IMR-90 (cell line): ENCODE results near the gene FARSB. TPM values are rescaled to one million over a fixed set of nuclear protein-coding genes. Genes with fewer than 3 reads are reported as not detected.

Source experiments
- ATAC-seq: fragments of 200-7000 bp; cut with Tn5 transposase; 2 replicates; pipeline ENCODE4 v1.9.1; 2020; ENCODE audit warnings: low read depth, mild to moderate bottlenecking, moderate library complexity
- BruUV-seq: library from RNA; stranded (reverse); fragments of 400-500 nt; replicated peaks from 2 replicates; lab custom pipeline; 2021; lab: Mats Ljungman, UMichigan
- CTCF ChIA-PET: fragments of 300-600 bp; formaldehyde crosslinking; extraction: SDS; loops from one replicate; lab custom pipeline; 2021; ENCODE audit warnings: antibody characterized with exemption; lab: Yijun Ruan, JAX
- POLR2A ChIA-PET: fragments of 300-600 bp; sonication (Branson Sonifier 250); formaldehyde crosslinking; loops from one replicate; lab custom pipeline; 2022; ENCODE audit warnings: antibody characterized with exemption; ENCODE audit not compliant: unreplicated experiment; lab: Charles Lee
- DNase-seq: peaks from one replicate; pipeline ENCODE4 v3.0.0; 2013
- H2AFZ ChIP-seq: replicated peaks from 2 replicates; pipeline ENCODE3; 2013; ENCODE audit warnings: low read length, mild to moderate bottlenecking; ENCODE audit not compliant: poor library complexity
- H2AK5ac ChIP-seq: 2 replicates; pipeline ENCODE4 v1.6.1; 2013; ENCODE audit warnings: low read depth, low read length, inconsistent platforms
- H2AK9ac ChIP-seq: replicated peaks from 2 replicates; pipeline ENCODE3; 2013; ENCODE audit warnings: mild to moderate bottlenecking, low read depth, low read length, moderate library complexity; ENCODE audit not compliant: poor library complexity
- H2BK120ac ChIP-seq: 2 replicates; pipeline ENCODE4 v1.6.1; 2013; ENCODE audit warnings: low read depth, low read length, inconsistent platforms
- H2BK15ac ChIP-seq: 3 replicates; pipeline ENCODE4 v1.6.1; 2013; ENCODE audit warnings: low read depth, low read length, inconsistent platforms
- H2BK20ac ChIP-seq: 2 replicates; pipeline ENCODE4 v1.6.1; 2013; ENCODE audit warnings: low read depth, mild to moderate bottlenecking, inconsistent platforms, low read length, moderate library complexity
- H2BK5ac ChIP-seq: 2 replicates; pipeline ENCODE4 v1.6.1; 2013; ENCODE audit warnings: mild to moderate bottlenecking, low read depth, low read length, inconsistent platforms; ENCODE audit not compliant: poor library complexity, severe bottlenecking
- H3K14ac ChIP-seq: replicated peaks from 2 replicates; pipeline ENCODE4 v1.6.1; 2013; ENCODE audit warnings: low read depth, low read length, inconsistent platforms
- H3K18ac ChIP-seq: 2 replicates; pipeline ENCODE4 v1.6.1; 2013; ENCODE audit warnings: low read depth, low read length, control low read depth
- H3K23ac ChIP-seq: 2 replicates; pipeline ENCODE4 v1.6.1; 2013; ENCODE audit warnings: low read depth, low read length, inconsistent platforms
- H3K27ac ChIP-seq: 2 replicates; pipeline ENCODE4 v1.5.1; 2013; ENCODE audit warnings: mild to moderate bottlenecking, control low read depth, low read length; ENCODE audit not compliant: insufficient read depth
- H3K27me3 ChIP-seq: 2 replicates; pipeline ENCODE4 v1.6.1; 2013; ENCODE audit warnings: low read length; ENCODE audit not compliant: control insufficient read depth, insufficient read depth
- H3K36me3 ChIP-seq: 2 replicates; pipeline ENCODE4 v1.6.1; 2013; ENCODE audit warnings: low read length, mixed read lengths; ENCODE audit not compliant: control insufficient read depth, insufficient read depth
- H3K4ac ChIP-seq: 2 replicates; pipeline ENCODE4 v1.6.1; 2013; ENCODE audit warnings: low read depth, low read length, inconsistent platforms
- H3K4me1 ChIP-seq: 2 replicates; pipeline ENCODE4 v1.6.1; 2013; ENCODE audit warnings: low read length, mixed read lengths; ENCODE audit not compliant: control insufficient read depth, insufficient read depth
- H3K4me2 ChIP-seq: 2 replicates; pipeline ENCODE4 v1.6.1; 2013; ENCODE audit warnings: low read depth, mild to moderate bottlenecking, control low read depth, low read length, moderate library complexity
- H3K4me3 ChIP-seq: 2 replicates; pipeline ENCODE4 v1.5.1; 2013; ENCODE audit warnings: low read depth, mild to moderate bottlenecking, control low read depth, low read length, moderate library complexity; ENCODE audit not compliant: insufficient read depth
- H3K56ac ChIP-seq: 2 replicates; pipeline ENCODE4 v1.6.1; 2013; ENCODE audit warnings: low read length, inconsistent platforms; ENCODE audit not compliant: insufficient read depth; ENCODE audit errors: extremely low read depth
- H3K79me1 ChIP-seq, 2 experiments: 2 replicates each; pipeline ENCODE4 v1.6.1; 2013; ENCODE audit warnings: low read length in 2 of 2, inconsistent platforms in 1 of 2, low read depth in 1 of 2
- H3K9ac ChIP-seq: 2 replicates; pipeline ENCODE4 v1.6.1; 2013; ENCODE audit warnings: low read depth, low read length, control low read depth
- H3K9me1 ChIP-seq: 2 replicates; pipeline ENCODE4 v1.6.1; 2013; ENCODE audit warnings: low read length, inconsistent platforms; ENCODE audit not compliant: insufficient read depth
- H3K9me3 ChIP-seq: 2 replicates; pipeline ENCODE4 v1.6.1; 2013; ENCODE audit warnings: low read length; ENCODE audit not compliant: control insufficient read depth, insufficient read depth
- H4K20me1 ChIP-seq: 2 replicates; pipeline ENCODE4 v1.6.1; 2013; ENCODE audit warnings: low read length, inconsistent platforms; ENCODE audit not compliant: insufficient read depth
- H4K5ac ChIP-seq: 2 replicates; pipeline ENCODE4 v1.6.1; 2013; ENCODE audit warnings: mild to moderate bottlenecking, low read depth, low read length, control low read depth
- H4K8ac ChIP-seq, 2 experiments: 2 replicates each; pipeline ENCODE4 v1.6.1; 2013; ENCODE audit warnings: low read depth in 2 of 2, low read length in 2 of 2, control low read depth in 1 of 2, inconsistent platforms in 1 of 2
- H4K91ac ChIP-seq: 2 replicates; pipeline ENCODE4 v1.6.1; 2013; ENCODE audit warnings: low read depth, low read length, inconsistent platforms; ENCODE audit not compliant: insufficient read depth
- CEBPB ChIP-seq: IDR thresholded peaks from 2 replicates; pipeline ENCODE4 v1.6.1; 2012; ENCODE audit warnings: low read depth, low read length, improper control_type of control experiment
- CHD1 ChIP-seq: IDR thresholded peaks from 2 replicates; pipeline ENCODE4 v1.6.1; 2012; ENCODE audit warnings: low read depth, low read length, improper control_type of control experiment
- CTCF ChIP-seq: conservative IDR thresholded peaks from 2 replicates; pipeline ENCODE4 v1.5.1; 2012; ENCODE audit warnings: mild to moderate bottlenecking, low read depth, low read length, improper control_type of control experiment
- FOS ChIP-seq: fragments of 150-350 bp; IDR thresholded peaks from 2 replicates; pipeline ENCODE4 v1.6.1; 2016; ENCODE audit warnings: low read depth, low read length
- MAFK ChIP-seq: IDR thresholded peaks from 2 replicates; pipeline ENCODE4 v1.6.1; 2012; ENCODE audit warnings: low read depth, low read length, improper control_type of control experiment
- MAZ ChIP-seq: IDR thresholded peaks from 2 replicates; pipeline ENCODE4 v1.6.1; 2012; ENCODE audit warnings: low read depth, mild to moderate bottlenecking, low read length, improper control_type of control experiment, moderate library complexity, borderline replicate concordance
- MXI1 ChIP-seq: IDR thresholded peaks from 2 replicates; pipeline ENCODE4 v1.6.1; 2012; ENCODE audit warnings: low read depth, mild to moderate bottlenecking, low read length, moderate library complexity, borderline replicate concordance
- NFE2L2 ChIP-seq: fragments of 150-350 bp; IDR thresholded peaks from 2 replicates; pipeline ENCODE4 v1.6.1; 2016; ENCODE audit warnings: low read depth, mild to moderate bottlenecking, low read length
- POLR2A ChIP-seq: IDR thresholded peaks from 2 replicates; pipeline ENCODE4 v1.6.1; 2012; ENCODE audit warnings: mild to moderate bottlenecking, low read depth, low read length
- RAD21 ChIP-seq: IDR thresholded peaks from 2 replicates; pipeline ENCODE4 v1.6.1; 2012; ENCODE audit warnings: low read length, improper control_type of control experiment
- RCOR1 ChIP-seq: IDR thresholded peaks from 2 replicates; pipeline ENCODE4 v1.6.1; 2012; ENCODE audit warnings: mild to moderate bottlenecking, low read length, improper control_type of control experiment; ENCODE audit not compliant: insufficient replicate concordance
- RFX5 ChIP-seq: IDR thresholded peaks from 2 replicates; pipeline ENCODE4 v1.8.0; 2012; ENCODE audit warnings: low read depth, mild to moderate bottlenecking, low read length, moderate library complexity
- SMC3 ChIP-seq: fragments of 150-350 bp; IDR thresholded peaks from 2 replicates; pipeline ENCODE4 v1.6.1; 2016; ENCODE audit warnings: low read depth, mild to moderate bottlenecking, antibody characterized with exemption, low read length, moderate library complexity
- WGBS, 2 experiments: methylation state at CpG; one replicate each; pipeline versions ENCODE4 v1.1.5 to v1.1.7; 2013; ENCODE audit warnings: missing lambda C conversion rate in 2 of 2; ENCODE audit not compliant: insufficient read length in 1 of 2; ENCODE audit errors: extremely low coverage in 2 of 2; 5-methylcytosine and 5-hydroxymethylcytosine counted together
- dilution Hi-C: fragments of 300-500 bp; cut with HindIII; formaldehyde crosslinking; loops from one replicate; pipeline ENCODE4 v1.14.3; 2018; ENCODE audit warnings: low sequenced_read_pairs; ENCODE audit not compliant: unreplicated experiment
- in situ Hi-C: fragments of 300-500 bp; cut with MboI; formaldehyde crosslinking; loops from 3 replicates; pipeline ENCODE4 v1.14.3; 2019; ENCODE audit warnings: low sequenced_read_pairs, inconsistent platforms, mixed read lengths
- intact Hi-C: fragments of 100-400 bp; cut with micrococcal nuclease; formaldehyde crosslinking; loops from 2 replicates; pipeline ENCODE4 v1.10.0; 2022
- polyA plus RNA-seq, 3 experiments: library from polyadenylated mRNA; depleted of rRNA; stranded (reverse); fragments of >200 nt; gene quantifications; 2 replicates each; pipeline ENCODE4 v1.2.3, GENCODE V29; 2012; ENCODE audit warnings: low replicate concordance in 1 of 3
- total RNA-seq: library from RNA; depleted of rRNA; stranded (reverse); fragments of >200 nt; gene quantifications from 2 replicates; pipeline ENCODE4 v1.2.3, GENCODE V29; 2012
- TF ChIP-seq, protein P1 (sequence below): fragments of 150-350 bp; IDR thresholded peaks from 2 replicates; pipeline ENCODE4 v1.6.1; 2017; ENCODE audit warnings: mild to moderate bottlenecking, antibody characterized with exemption, low read length, low read depth
- TF ChIP-seq, protein P2 (sequence below): fragments of 150-350 bp; IDR thresholded peaks from 2 replicates; pipeline ENCODE4 v1.6.1; 2016; ENCODE audit warnings: low read depth, mild to moderate bottlenecking, low read length, moderate library complexity, borderline replicate concordance

Gene FARSB
- total and polyA plus RNA-seq, 2 of the 4 experiments (the other 2 are of a cell fraction): 21.1 to 32.5 TPM

GRCh38 chr2:222591661-222592060, 64.2 kb downstream of the FARSB start:
- WGBS, 2 experiments: no CpG with 5 or more reads among the region's 1 CpG
- Histone ChIP-seq H3K27ac (no peak overlapping the region), H2AK9ac (no peak overlapping the region), H3K56ac (no peak overlapping the region), H3K14ac (no peak overlapping the region), H4K5ac (no peak overlapping the region), H3K79me1 (no peaks in the 10 kb centered on the region; a peak in 2 of 4 replicates), H2AK5ac (no peak overlapping the region), H4K8ac (no peak overlapping the region), H3K9me3 (no peaks in the 10 kb centered on the region), H2BK5ac (no peak overlapping the region), H3K23ac (no peak overlapping the region), H2BK120ac (no peak overlapping the region), H3K27me3 (no peaks in the 10 kb centered on the region), H3K4me1 (no peaks in the 10 kb centered on the region), H2BK15ac (no peak overlapping the region), H2BK20ac (no peak overlapping the region), H3K18ac (no peak overlapping the region), H4K20me1 (no peaks in the 10 kb centered on the region), H3K9me1 (no peaks in the 10 kb centered on the region), H2AFZ (no peak overlapping the region), H3K4me3 (no peak overlapping the region), H3K36me3 (0 out of 2 replicates have a peak, but pooled peaks cover 2% of the 10 kb centered on the region), H3K4me2 (no peak overlapping the region), H4K91ac (no peak overlapping the region), H3K9ac (no peak overlapping the region), H3K4ac (no peak overlapping the region)
- POLR2A ChIA-PET: no interaction called here
- no peak for ATAC-seq
- no TSS peak for BruUV-seq
- CTCF ChIA-PET: interaction anchor here (0.7 to 0.8 kb wide), 2 partner anchors 19 to 32 kb away, joined by 3 to 9 read pairs; no protein-coding TSS in a partner anchor
- no peak for DNase-seq
- in situ Hi-C loops: loop anchor here (25.0 kb wide), 1 partner anchor 529 kb away; no protein-coding TSS in a partner anchor
- dilution Hi-C loops: no loop called here
- no peak for TF ChIP-seq RFX5
- TF ChIP-seq CHD1: no peak
- TF ChIP-seq, protein P1, sequence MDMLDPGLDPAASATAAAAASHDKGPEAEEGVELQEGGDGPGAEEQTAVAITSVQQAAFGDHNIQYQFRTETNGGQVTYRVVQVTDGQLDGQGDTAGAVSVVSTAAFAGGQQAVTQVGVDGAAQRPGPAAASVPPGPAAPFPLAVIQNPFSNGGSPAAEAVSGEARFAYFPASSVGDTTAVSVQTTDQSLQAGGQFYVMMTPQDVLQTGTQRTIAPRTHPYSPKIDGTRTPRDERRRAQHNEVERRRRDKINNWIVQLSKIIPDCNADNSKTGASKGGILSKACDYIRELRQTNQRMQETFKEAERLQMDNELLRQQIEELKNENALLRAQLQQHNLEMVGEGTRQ: no peak
- no peak for TF ChIP-seq RCOR1
- TF ChIP-seq CEBPB: no peak
- TF ChIP-seq FOS: no peak
- TF ChIP-seq CTCF: no peak
- no peak for TF ChIP-seq RAD21
- TF ChIP-seq MAZ: no peak
- no peak for TF ChIP-seq SMC3
- TF ChIP-seq, protein P2, sequence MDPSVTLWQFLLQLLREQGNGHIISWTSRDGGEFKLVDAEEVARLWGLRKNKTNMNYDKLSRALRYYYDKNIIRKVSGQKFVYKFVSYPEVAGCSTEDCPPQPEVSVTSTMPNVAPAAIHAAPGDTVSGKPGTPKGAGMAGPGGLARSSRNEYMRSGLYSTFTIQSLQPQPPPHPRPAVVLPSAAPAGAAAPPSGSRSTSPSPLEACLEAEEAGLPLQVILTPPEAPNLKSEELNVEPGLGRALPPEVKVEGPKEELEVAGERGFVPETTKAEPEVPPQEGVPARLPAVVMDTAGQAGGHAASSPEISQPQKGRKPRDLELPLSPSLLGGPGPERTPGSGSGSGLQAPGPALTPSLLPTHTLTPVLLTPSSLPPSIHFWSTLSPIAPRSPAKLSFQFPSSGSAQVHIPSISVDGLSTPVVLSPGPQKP: no peak
- no peak for TF ChIP-seq MAFK
- no peak for TF ChIP-seq MXI1
- TF ChIP-seq POLR2A: no peak
- no peak for TF ChIP-seq NFE2L2
- intact Hi-C loops: no loop called here
